ENCODE measurements around the gene IGFBP5. TPM values are rescaled to one million over a fixed set of nuclear protein-coding genes. Genes with fewer than 3 reads are reported as not detected.

Gene IGFBP5
- total and polyA plus RNA-seq, 2 donors (not counting 3 experiments of a cell fraction or from before 2014, with no cell fraction given): 0.06 TPM; not detected in 1

DNA sequence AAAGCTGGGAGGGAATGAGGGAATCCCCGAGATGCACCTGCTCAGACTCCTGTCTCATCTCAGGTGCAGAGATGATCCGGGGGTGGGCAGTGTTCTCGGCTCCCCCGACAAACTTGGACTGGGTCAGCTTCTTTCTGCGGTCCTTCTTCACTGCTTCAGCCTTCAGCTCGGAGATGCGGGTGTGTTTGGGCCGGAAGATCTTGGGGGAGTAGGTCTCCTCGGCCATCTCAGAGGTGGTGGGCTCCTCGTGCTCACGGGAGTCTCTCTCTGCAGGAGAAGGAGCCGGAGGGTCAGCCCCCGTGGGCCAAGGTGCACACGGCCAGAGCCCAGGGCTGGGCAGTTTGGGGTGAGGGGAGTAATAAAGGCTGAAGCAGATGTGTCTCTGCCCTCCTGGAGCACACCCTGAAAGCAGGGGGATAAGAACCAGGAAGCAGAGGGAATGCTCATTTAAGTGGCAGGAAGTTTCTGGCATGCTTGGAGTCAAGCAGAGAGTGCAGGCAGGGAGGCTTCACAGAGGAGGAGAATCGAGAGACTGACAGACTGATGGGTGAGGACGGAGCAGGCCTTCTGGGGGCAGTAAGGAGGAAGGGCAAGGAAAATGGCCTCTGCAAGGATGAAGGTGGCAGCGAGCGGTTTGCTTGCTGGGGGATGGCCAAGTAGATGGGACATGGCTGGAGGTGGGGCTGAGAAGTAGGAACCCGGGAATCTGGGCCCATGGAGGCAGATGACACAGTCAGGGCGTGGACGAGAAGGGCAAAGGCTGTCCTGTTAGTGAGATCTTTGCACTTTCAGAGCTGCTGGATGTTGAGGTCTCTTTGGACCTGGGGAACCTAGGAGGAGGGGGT lies 16.3 kb downstream of the IGFBP5 start:
- DNase-seq (ENCODE audit: low read depth, low spot score) (no peak), FAIRE-seq (no peak)
- Histone ChIP-seq H3K9me3 (replicated peaks; ENCODE audit: control insufficient read depth, insufficient read depth, low read length) (no peaks in the 10 kb centered on the region), H3K79me2 (ENCODE audit: control insufficient read depth, insufficient read depth, low read length) (no peaks in the 10 kb centered on the region), H2AFZ (ENCODE audit: low read depth, low read length) (no peak overlapping the region), H3K9ac (replicated peaks; ENCODE audit: extremely low read depth, insufficient read depth, low read length) (no peak overlapping the region), H3K36me3 (ENCODE audit: control insufficient read depth in 2 of 2, extremely low read depth in 1 of 2, insufficient read depth in 2 of 2, low read length in 2 of 2) (no peaks in the 10 kb centered on the region), H4K20me1 (replicated peaks; ENCODE audit: control insufficient read depth, extremely low read depth, insufficient read depth, low read length) (no peaks in the 10 kb centered on the region), H3K27me3 (ENCODE audit: control insufficient read depth in 2 of 2, insufficient read depth in 2 of 2, low read length in 2 of 2) (peaks cover 0 to 17% of the 10 kb centered on the region in 2 experiments), H3K27ac (ENCODE audit: insufficient read depth, low read depth, low read length) (no peak overlapping the region), H3K9me1 (replicated peaks; ENCODE audit: control insufficient read depth, extremely low read depth, insufficient read depth, low read length) (no peaks in the 10 kb centered on the region), H3K4me1 (ENCODE audit: control insufficient read depth, extremely low read depth, insufficient read depth, low read length) (no peaks in the 10 kb centered on the region), H3K4me2 (ENCODE audit: insufficient read depth, low read length) (no peak overlapping the region), H3K4me3 (replicated peaks in 1 of 3; ENCODE audit: insufficient read depth in 1 of 3, low read depth in 1 of 3, low read length in 3 of 3) (no peak overlapping the region)
- CTCF ChIA-PET: interaction anchor here (1.5 to 1.6 kb wide), 2 partner anchors 832 to 1034 kb away, joined by 3 to 7 read pairs; no protein-coding TSS in a partner anchor
- dilution Hi-C loops (cut with MboI; ENCODE audit: extremely low pct_ligation_motif_present, low sequenced_read_pairs) (no loop called here), intact Hi-C loops (cut with micrococcal nuclease) (no loop called here)
- no TSS peak for BruUV-seq (replicated peaks)
- TF ChIP-seq JUN (IDR thresholded peaks at IDR 0.05; ENCODE audit: borderline replicate concordance, insufficient read depth, insufficient read length, low read depth) (no peak), MYC (IDR thresholded peaks at IDR 0.05; ENCODE audit: low read depth, low read length) (no peak), EZH2 (IDR thresholded peaks at IDR 0.05; ENCODE audit: borderline replicate concordance, low read depth, low read length, severe bottlenecking) (no peak), GATA2 (IDR thresholded peaks at IDR 0.05; ENCODE audit: insufficient read depth, insufficient read length, low read depth, low read length) (no peak), FOS (IDR thresholded peaks at IDR 0.05; ENCODE audit: borderline replicate concordance, insufficient read depth, low read length) (no peak)
- TF ChIP-seq, protein P1, sequence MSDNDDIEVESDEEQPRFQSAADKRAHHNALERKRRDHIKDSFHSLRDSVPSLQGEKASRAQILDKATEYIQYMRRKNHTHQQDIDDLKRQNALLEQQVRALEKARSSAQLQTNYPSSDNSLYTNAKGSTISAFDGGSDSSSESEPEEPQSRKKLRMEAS (IDR thresholded peaks at IDR 0.05; ENCODE audit: insufficient read depth, insufficient read length): no peak
- TF ChIP-seq, protein P2, sequence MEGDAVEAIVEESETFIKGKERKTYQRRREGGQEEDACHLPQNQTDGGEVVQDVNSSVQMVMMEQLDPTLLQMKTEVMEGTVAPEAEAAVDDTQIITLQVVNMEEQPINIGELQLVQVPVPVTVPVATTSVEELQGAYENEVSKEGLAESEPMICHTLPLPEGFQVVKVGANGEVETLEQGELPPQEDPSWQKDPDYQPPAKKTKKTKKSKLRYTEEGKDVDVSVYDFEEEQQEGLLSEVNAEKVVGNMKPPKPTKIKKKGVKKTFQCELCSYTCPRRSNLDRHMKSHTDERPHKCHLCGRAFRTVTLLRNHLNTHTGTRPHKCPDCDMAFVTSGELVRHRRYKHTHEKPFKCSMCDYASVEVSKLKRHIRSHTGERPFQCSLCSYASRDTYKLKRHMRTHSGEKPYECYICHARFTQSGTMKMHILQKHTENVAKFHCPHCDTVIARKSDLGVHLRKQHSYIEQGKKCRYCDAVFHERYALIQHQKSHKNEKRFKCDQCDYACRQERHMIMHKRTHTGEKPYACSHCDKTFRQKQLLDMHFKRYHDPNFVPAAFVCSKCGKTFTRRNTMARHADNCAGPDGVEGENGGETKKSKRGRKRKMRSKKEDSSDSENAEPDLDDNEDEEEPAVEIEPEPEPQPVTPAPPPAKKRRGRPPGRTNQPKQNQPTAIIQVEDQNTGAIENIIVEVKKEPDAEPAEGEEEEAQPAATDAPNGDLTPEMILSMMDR (IDR thresholded peaks at IDR 0.05; ENCODE audit: extremely low read depth in 1 of 2, insufficient read depth in 1 of 2, low read depth in 1 of 2, low read length in 2 of 2): no peak
- POLR2A ChIA-PET: no interaction called here
